ENCODE data around the gene SCN1B.
"Not testable (repeated sequence)": the region's sequence is repeated elsewhere in the genome, so short reads cannot be mapped to it uniquely, and the experiment has no call there.

- not testable (repeated sequence) for TF ChIP-seq EP300 (IDR thresholded peaks at IDR 0.05; ENCODE audit: low read depth); CTCF (IDR thresholded peaks at IDR 0.05); POLR2A (IDR thresholded peaks at IDR 0.05)
Measured at GRCh38 chr19:35028600-35028885, 1.7 kb upstream of the SCN1B start.

All from transverse colon (tissue), 3 donors.